SK-N-SH treated with all-trans-retinoic acid at 6 μM for 48 hours (cell line): ENCODE data around the gene SFMBT2.

Source experiments
- ZC3H10 ChIP-seq: fragments of 250-450 bp; sonication (Bioruptor Pico); IDR thresholded peaks from 2 replicates; pipeline ENCODE4 v1.5.1; 2021; ENCODE audit warnings: mild to moderate bottlenecking, moderate library complexity
- ZFP3 ChIP-seq: fragments of 250-450 bp; sonication (Bioruptor Pico); IDR thresholded peaks from 2 replicates; pipeline ENCODE4 v1.5.0; 2020; ENCODE audit warnings: mild to moderate bottlenecking, moderate library complexity

GRCh38 chr10:7301006-7301778 is 109.6 kb downstream of the SFMBT2 start:
- TF ChIP-seq ZFP3 (CRISPR knock-in tag) (no peak), ZC3H10 (CRISPR knock-in tag) (no peak)
